Stomach (tissue), 9 donors: Measurements from ENCODE around the gene METTL16. TPM values are rescaled to one million over a fixed set of nuclear protein-coding genes. Genes with fewer than 3 reads are reported as not detected.

Source experiments
- DNase-seq, 2 donors: peaks; one replicate each; pipeline versions ENCODE4 v3.0.0 to v3.0.0-alpha.2; 2013 to 2019
- H3K27ac ChIP-seq, 5 donors: fragments of 200-600 bp in 4 of 5; sonication (generic) in 4 of 5; one replicate each; pipeline ENCODE4 v1.5.1; 2013 to 2019; ENCODE audit warnings: mild to moderate bottlenecking in 1 of 5, moderate library complexity in 1 of 5
- H3K27me3 ChIP-seq, 3 donors: fragments of 200-600 bp; sonication (generic); one replicate each; pipeline ENCODE4 v1.5.1; 2017 to 2019; ENCODE audit warnings: mixed run types in 1 of 3
- H3K36me3 ChIP-seq, 4 donors: fragments of 200-600 bp; sonication (generic); 1 replicate in 3 of 4; 2 replicates in 1 of 4; pipeline ENCODE4 v1.5.1; 2016 to 2019
- H3K4me1 ChIP-seq, 4 donors: fragments of 200-600 bp; sonication (generic); one replicate each; pipeline ENCODE4 v1.5.1; 2016 to 2019
- H3K4me3 ChIP-seq, 4 donors: fragments of 200-600 bp; sonication (generic) in 3 of 4; one replicate each; pipeline ENCODE4 v1.5.1; 2016 to 2019; ENCODE audit warnings: mild to moderate bottlenecking in 1 of 4
- H3K9me3 ChIP-seq, 4 donors: fragments of 200-600 bp; sonication (generic); one replicate each; pipeline ENCODE4 v1.5.1; 2016 to 2019
- EP300 ChIP-seq: sonication (generic); formaldehyde crosslinking; IDR thresholded peaks from one replicate; pipeline ENCODE4 v1.6.1; 2017; ENCODE audit warnings: antibody characterized with exemption
- POLR2A ChIP-seq, 4 donors: fragments of 450-650 bp; IDR thresholded peaks; one replicate each; pipeline ENCODE4 v1.6.1; 2016; ENCODE audit warnings: antibody characterized with exemption in 4 of 4, control low read depth in 2 of 4, mild to moderate bottlenecking in 1 of 4, moderate library complexity in 1 of 4
- POLR2AphosphoS5 ChIP-seq, 3 donors: sonication (generic); formaldehyde crosslinking; IDR thresholded peaks; one replicate each; pipeline ENCODE4 v1.6.1; 2016; ENCODE audit warnings: antibody characterized with exemption in 3 of 3
- WGBS, 5 donors: extraction: QIAGEN DNeasy Blood & Tissue Kit in 3 of 5; methylation state at CpG; one replicate each; pipeline versions ENCODE4 v1.1.5 to v1.1.7; 2013 to 2018; 5-methylcytosine and 5-hydroxymethylcytosine counted together
- intact Hi-C: fragments of 100-400 bp; cut with DNase I; formaldehyde crosslinking; loops from one replicate; pipeline ENCODE4 v1.15.1; 2023; ENCODE audit warnings: low total_unique reads
- polyA plus RNA-seq, 3 donors: library from polyadenylated mRNA; stranded (reverse); fragments of 200-250 nt; gene quantifications; one replicate each; pipeline ENCODE4 v1.2.3, GENCODE V29; 2013
- total RNA-seq, 5 donors: library from RNA; depleted of rRNA; stranded (reverse); fragments of >200 nt; gene quantifications; one replicate each; pipeline versions ENCODE4 v1.1.0 to v1.2.3, GENCODE V29; 2014 to 2016
- TF ChIP-seq, protein P1 (sequence below), 7 experiments: fragments of 450-650 bp in 4 of 7; fragments of 200-600 bp in 3 of 7; sonication (generic) in 3 of 7; IDR thresholded peaks; one replicate each; pipeline ENCODE4 v1.5.1; 2016 to 2019; ENCODE audit warnings: antibody characterized with exemption in 7 of 7, control low read depth in 2 of 7, mild to moderate bottlenecking in 1 of 7
- donor health status: healthy with polysubstance abuse.
- donor health status: Bipolar disorder and iron deficiency.
- donor health status: healthy.

METTL16 gene
- total and polyA plus RNA-seq, 8 donors: 11.3 to 108 (median 16.6) TPM

- H3K27ac ChIP-seq: peak within 1 kb of the TSS; percentile 98 to 100 (median 99)
- no peaks in the 10 kb centered on the region for H3K27me3 ChIP-seq
- 0 to 1% (median 0%) methylated on average over 27 to 51 of the region's 51 CpGs for WGBS, 5 donors
- H3K4me1 ChIP-seq: peaks cover 68 to 73% (median 69%) of the 10 kb centered on the region in 4 donors
- intact Hi-C loops: no loop called here
- no peaks in the 10 kb centered on the region for H3K9me3 ChIP-seq
- DNase-seq: peak; percentile 95 to 98
- H3K4me3 ChIP-seq: peak within 1 kb of the TSS; percentile 73 to 97 (median 88)
- TF ChIP-seq POLR2A (IDR thresholded peaks at IDR 0.05) (peak in 2 of 4 donors; percentile 46 to 51), EP300 (no peak), POLR2AphosphoS5 (IDR thresholded peaks at IDR 0.05) (peak; percentile 85 to 92 (median 87))
- TF ChIP-seq, protein P1, sequence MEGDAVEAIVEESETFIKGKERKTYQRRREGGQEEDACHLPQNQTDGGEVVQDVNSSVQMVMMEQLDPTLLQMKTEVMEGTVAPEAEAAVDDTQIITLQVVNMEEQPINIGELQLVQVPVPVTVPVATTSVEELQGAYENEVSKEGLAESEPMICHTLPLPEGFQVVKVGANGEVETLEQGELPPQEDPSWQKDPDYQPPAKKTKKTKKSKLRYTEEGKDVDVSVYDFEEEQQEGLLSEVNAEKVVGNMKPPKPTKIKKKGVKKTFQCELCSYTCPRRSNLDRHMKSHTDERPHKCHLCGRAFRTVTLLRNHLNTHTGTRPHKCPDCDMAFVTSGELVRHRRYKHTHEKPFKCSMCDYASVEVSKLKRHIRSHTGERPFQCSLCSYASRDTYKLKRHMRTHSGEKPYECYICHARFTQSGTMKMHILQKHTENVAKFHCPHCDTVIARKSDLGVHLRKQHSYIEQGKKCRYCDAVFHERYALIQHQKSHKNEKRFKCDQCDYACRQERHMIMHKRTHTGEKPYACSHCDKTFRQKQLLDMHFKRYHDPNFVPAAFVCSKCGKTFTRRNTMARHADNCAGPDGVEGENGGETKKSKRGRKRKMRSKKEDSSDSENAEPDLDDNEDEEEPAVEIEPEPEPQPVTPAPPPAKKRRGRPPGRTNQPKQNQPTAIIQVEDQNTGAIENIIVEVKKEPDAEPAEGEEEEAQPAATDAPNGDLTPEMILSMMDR (IDR thresholded peaks at IDR 0.05): peak in 1 of 7 experiments; percentile 24
- H3K36me3 ChIP-seq: no peaks in the 10 kb centered on the region
Observed at GRCh38 chr17:2400877-2401425, 110.7 kb downstream of the METTL16 start, which contains the start of gene MNT. Gene MNT (minus strand): TSS chr17:2401060. CDS start chr17:2400712, 348 bp downstream.

DNA sequence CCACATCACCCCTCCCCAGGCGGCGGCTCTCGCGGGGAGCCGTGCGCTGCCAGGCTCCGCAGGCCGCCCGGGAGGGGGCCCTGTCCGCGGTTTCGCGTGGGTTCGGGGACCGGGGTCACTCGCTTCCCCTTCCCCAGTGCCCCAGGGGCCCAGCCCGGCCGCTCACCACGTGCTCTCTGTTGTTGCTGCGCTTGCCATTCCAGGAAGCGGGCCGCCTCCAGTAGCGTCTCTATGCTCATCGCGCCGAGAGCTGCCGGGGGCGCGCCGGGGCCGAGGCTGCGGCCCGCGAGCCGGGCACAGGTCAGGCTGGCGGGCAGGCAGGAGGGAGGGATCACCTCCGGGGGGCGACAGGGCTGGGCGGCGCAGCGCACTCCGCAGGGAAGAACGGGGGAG is 111.2 kb downstream of the METTL16 start:
- Histone ChIP-seq H3K4me3 (peak overlapping the region; percentile 73 to 97 (median 88)), H3K4me1 (peaks cover 68 to 73% (median 70%) of the 10 kb centered on the region in 4 donors), H3K9me3 (no peaks in the 10 kb centered on the region), H3K36me3 (no peaks in the 10 kb centered on the region), H3K27ac (peak overlapping the region; percentile 98 to 100 (median 99)), H3K27me3 (no peaks in the 10 kb centered on the region)
- DNase-seq: peak; percentile 54 to 83
- TF ChIP-seq POLR2AphosphoS5 (IDR thresholded peaks at IDR 0.05) (no peak), EP300 (no peak), POLR2A (IDR thresholded peaks at IDR 0.05) (no peak)
- TF ChIP-seq, protein P1 (IDR thresholded peaks at IDR 0.05): no peak
- 0 to 1% (median 0%) methylated on average over 24 to 43 of the region's 43 CpGs for WGBS, 5 donors
- intact Hi-C loops: no loop called here

DNA sequence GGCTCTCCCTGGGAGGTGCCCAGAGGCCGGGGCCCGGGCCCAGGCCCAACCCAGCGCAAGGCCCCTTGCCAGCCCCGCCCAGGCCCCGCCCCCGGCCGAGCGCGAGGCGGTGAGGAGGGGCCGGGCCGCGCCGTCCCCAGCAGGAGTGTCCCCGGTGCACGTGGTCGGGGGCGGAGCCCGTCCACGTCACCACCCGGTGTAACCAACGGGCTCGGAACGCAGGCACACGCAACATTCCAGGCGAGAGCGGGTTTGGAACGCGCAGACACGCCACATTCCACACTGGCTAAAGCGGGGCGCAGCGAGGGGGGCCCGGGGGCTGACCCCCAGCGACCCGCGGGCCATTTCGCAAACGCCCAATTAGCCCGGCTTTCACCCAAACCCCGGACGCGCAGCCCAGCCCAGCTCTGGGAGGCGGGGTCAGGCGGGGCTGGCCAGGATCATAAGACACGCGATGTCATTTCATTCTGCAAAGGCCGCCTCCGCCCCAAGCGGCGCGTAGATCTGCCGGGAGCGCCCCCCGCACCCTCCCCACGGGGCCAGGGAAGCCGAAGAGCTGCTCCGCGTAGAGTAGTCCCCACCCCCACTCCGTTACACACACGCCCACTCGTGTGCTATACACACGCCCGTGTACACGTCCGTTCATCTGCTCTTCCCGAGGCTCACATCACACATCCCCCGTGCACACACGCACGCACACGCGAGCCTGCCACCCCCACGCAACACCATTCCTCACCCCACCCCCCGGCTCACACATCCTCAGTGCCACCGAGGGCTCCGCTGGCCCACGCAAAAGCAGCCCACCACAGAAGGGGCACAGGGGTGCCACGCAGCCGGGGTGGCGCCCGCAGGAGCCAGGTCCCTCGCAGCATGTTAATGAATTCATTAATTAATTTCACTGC is 111.9 kb downstream of the METTL16 start:
- Histone ChIP-seq H3K4me3 (peak overlapping the region; percentile 73 to 97 (median 88)), H3K4me1 (peaks cover 68 to 74% (median 72%) of the 10 kb centered on the region in 4 donors), H3K27ac (peak overlapping the region; percentile 98 to 100 (median 99)), H3K36me3 (peaks cover 0 to 2% (median 0%) of the 10 kb centered on the region in 4 donors), H3K9me3 (no peaks in the 10 kb centered on the region), H3K27me3 (no peaks in the 10 kb centered on the region)
- peak; percentile 97 to 99 for DNase-seq
- WGBS, 5 donors: 0 to 1% (median 0%) methylated on average over 11 to 82 of the region's 82 CpGs
- intact Hi-C loops: no loop called here
- peak in 2 of 4 donors; percentile 90 for TF ChIP-seq POLR2A (IDR thresholded peaks at IDR 0.05)
- TF ChIP-seq EP300: peak; percentile 44
- TF ChIP-seq, protein P1 (IDR thresholded peaks at IDR 0.05): no peak
- peak; percentile 95 to 98 (median 98) for TF ChIP-seq POLR2AphosphoS5 (IDR thresholded peaks at IDR 0.05)
